RPMI8226 (cell line): ENCODE data around the gene CPE.
"Not testable (repeated sequence)": the region's sequence is repeated elsewhere in the genome, so short reads cannot be mapped to it uniquely, and the experiment has no call there.

Experiments used
- DNase-seq: peaks from one replicate; pipeline ENCODE4 v3.0.0-alpha.2; 2015

CPE gene

GRCh38 chr4:165378745-165379677 is at the start of gene CPE:
CPE (plus strand) TSS chr4:165379008; CDS start chr4:165379222, 214 bp downstream.
- DNase-seq, result peak; percentile 8

GRCh38 chr4:165330071-165330470 is 48.7 kb upstream of the CPE start:
- DNase-seq, result no peak

- DNase-seq, result no peak
Measured at GRCh38 chr4:165330666-165331065, 48.1 kb upstream of the CPE start.

- no peak for DNase-seq
Measured at GRCh38 chr4:165331359-165331758, 47.4 kb upstream of the CPE start.

- no peak for DNase-seq
Measured at GRCh38 chr4:165331823-165332222, 47.0 kb upstream of the CPE start.

- no peak for DNase-seq
Measured at GRCh38 chr4:165332502-165332901, 46.3 kb upstream of the CPE start.

- no peak for DNase-seq
Measured at GRCh38 chr4:165335163-165335703, 43.6 kb upstream of the CPE start.

GRCh38 chr4:165336743-165337142 is 42.1 kb upstream of the CPE start:
- no peak for DNase-seq

- DNase-seq, result not testable (repeated sequence)
Measured at GRCh38 chr4:165342340-165342739, 36.5 kb upstream of the CPE start.

GRCh38 chr4:165343353-165344191 is 35.2 kb upstream of the CPE start:
- DNase-seq, result no peak

GRCh38 chr4:165345666-165346417 is 33.0 kb upstream of the CPE start:
- no peak for DNase-seq

- DNase-seq, result no peak
Measured at GRCh38 chr4:165347647-165348569, 30.9 kb upstream of the CPE start.

GRCh38 chr4:165351359-165352130 is 27.3 kb upstream of the CPE start:
- no peak for DNase-seq

- DNase-seq, result no peak
Measured at GRCh38 chr4:165355900-165356300, 22.9 kb upstream of the CPE start.

GRCh38 chr4:165359506-165359905 is 19.3 kb upstream of the CPE start:
- DNase-seq, result no peak

GRCh38 chr4:165360041-165360695 is 18.6 kb upstream of the CPE start:
- no peak for DNase-seq

- DNase-seq, result no peak
Measured at GRCh38 chr4:165360985-165361670, 17.7 kb upstream of the CPE start.

- no peak for DNase-seq
Measured at GRCh38 chr4:165361810-165362209, 17.0 kb upstream of the CPE start.

- DNase-seq, result no peak
Measured at GRCh38 chr4:165364452-165365080, 14.2 kb upstream of the CPE start.
